ENCODE results near the gene ARHGEF40.
A peak's percentile ranks its signal among the peaks of the same experiment; 100 is the strongest.

ARHGEF40 gene

DNA sequence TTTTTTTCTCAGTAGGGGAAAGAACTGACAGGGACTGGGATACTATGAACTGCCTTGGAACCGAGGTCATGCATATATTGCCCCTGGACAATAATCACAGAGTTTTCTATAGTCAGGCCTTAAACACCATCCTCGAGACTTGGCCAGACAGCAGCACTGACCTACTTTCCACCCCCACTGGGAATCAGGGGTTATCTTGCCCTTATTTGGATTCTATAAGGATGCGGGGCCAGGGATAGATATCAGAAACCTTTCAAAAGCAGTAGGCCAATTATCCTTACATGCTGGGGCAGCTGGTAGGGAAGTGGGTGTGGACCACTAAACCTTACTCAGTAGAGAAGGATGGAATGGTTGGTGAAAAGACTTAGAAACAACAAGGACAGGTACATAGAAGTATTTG is 26.3 kb downstream of the ARHGEF40 start:
- DNase-seq, result no peak

DNA sequence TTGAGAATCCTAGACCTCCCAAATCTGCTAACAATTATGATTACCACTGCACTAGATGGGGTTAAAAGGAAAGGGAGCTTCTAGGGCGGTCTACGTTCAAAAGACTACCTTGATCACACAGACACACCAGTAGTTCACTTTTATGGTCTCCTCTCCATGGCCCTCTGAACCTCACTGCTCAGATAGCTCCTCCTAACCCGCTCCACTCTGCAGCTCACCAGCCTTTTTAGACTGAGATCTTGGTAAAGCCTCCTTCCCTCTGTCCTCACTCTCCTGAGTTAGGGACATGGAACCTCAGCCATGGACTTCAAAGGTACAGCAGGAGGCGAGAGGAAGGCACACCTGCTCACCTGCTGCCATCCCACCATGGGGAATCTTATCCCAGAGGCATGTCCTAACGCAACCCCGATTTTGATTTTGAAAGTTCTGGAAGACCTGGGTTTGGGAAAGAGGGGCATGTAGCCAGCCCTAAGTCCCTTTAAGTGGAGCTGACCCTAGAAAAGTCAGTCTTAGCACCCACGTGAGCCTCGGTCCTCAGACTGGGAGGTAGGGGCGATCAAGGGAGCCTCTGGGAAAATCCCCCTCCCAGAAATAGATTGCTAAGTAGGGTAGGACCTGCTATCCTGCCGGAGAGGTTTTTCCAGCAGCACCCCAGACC is 27.0 kb downstream of the ARHGEF40 start:
- peak in 6 of 51 donors; percentile 18 to 50 (median 38) for DNase-seq

DNA sequence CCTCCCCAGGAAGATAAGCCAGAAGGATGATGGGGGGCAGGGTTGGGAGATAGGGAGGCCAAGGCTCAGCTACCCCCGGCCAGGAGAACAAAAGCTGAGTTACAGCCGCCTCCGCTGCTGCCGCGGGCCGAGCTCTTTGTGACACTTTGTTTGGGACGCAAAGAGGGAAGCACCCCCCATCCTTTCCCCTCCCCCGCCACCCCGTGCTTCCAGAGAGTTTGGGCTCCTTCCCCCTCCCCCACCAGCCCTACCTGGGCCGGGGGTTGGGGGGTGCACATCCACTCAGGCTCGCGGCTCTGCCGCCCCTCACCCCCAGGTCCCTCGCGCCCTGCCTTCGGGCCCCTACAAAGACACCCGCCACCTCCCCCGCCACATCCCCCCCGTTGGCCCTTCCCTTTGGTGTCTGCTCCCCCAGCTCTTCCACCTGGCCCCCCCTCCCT is 27.6 kb downstream of the ARHGEF40 start:
- peak in 16 of 51 donors; percentile 11 to 59 (median 31) for DNase-seq

DNA sequence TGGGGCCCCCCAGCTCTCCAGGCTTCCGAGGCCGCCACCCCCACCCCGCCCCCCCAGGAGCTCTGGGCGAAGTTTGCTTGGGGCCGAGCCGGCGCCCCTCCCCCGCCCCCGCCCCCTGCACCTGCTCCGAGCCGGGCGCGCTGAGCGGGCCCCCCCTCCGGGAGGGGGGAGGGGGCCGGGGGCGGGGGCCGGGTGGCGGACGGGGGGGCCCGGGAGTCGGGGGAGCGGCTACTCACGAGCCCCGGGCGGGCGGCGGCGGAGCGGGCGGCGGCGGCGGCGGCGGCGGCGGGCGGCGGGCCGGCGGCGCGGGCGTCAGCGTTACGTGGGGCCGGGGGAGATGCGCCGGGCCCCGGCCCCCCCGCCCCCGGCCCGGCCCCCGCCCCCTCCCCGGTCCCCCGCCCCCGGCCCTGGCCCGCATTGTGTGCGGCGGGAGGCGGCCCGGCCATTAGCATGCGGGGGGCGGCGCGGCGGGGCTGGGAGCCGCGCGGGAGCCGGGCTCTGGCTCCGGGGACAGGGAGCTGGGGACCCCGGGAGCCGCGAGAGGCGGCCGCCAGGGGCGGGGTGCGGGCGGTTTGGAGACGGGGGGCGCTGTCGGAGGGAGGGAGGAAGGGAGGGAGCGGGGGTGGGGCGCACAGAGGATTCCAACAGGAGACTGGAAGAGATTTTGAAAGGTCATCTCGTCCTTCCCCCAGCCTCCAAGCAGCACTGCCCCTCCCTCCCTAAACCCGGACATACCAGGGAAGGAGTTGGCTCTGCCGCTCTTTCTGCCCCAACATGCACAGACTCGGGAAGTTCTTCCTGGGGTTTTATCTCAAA is 28.2 kb downstream of the ARHGEF40 start, which contains the start of gene ZNF219:
TSS of gene ZNF219 (minus strand) at position 580 of the 816 bp plus-strand sequence. CDS start 5,064 bp downstream, outside the sequence.
- peak in 39 of 51 donors; percentile 12 to 66 (median 40) for DNase-seq

DNA sequence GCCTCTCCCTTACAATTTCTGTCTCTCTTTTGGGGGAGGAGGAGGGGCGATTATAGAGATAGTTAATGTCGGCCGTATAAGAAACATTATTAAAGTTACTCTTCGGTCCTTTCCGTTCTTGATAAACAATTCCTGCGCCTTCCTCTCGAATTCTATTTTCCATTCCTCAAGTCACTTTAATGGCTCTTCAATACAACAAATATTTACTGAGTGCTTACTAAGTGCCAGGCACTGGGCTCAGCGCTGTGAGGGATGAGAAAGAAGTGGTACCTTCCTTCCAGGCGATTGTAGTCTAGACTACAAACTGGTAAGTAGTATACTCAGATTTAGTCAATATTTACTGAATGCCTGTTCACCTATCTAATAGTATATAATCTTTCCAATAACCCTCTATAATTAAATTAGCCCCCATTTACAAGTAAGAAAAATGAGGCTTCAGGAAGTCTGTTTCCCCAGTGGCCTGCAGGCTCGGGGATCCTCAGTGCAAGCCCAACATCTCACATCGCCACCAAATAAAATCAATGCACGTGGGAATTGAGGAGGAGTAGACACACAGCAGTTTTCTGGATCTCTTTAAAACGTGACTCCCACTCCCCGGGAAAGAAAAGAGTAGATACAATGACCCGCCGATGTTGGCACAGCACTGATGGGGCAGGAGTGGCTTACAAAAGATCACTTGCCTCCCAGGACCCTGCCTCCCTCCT is 28.9 kb downstream of the ARHGEF40 start:
- peak in 1 of 51 donors; percentile 6 for DNase-seq

DNA sequence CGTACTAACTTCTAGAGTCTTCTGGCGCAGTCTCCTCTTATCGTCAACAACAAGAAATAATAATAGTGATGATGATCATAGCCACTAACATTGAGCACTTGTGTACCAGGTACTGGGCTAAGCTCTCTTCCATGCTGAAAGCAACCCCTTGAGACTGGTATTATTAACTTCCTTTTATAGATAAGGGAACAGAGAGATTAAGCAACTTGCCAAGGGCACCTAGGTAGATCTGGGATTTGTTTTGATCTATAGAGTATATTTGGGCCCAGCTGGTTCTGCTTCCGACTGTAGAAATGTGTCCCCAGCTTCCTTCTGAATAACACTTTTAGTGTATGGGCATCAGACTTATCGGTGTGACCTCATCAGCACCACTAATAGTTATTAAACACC is 29.5 kb downstream of the ARHGEF40 start:
- DNase-seq, result no peak

DNA sequence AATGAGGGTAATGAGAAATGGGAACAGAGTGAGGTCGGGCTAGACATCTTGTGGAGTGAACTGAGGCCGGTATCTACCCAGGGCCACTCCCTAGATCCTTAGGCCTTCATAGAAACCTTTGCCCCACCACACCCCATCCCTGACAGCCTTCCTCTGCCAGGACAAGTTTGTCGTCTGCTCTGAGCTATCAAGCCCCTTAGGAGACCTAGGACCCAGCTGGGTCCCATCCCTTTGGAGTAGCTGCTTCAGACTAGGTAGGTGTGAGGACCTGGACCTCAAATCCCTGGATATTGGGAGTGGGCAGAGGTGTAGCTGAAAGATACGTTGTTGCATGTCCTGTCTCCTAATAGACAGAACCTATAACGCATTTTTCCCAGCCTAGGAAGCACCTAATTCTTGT is 30.8 kb downstream of the ARHGEF40 start, which contains the start of gene TMEM253:
TSS of gene TMEM253 (plus strand) at position 136 of the 400 bp plus-strand sequence. CDS start 278 bp downstream, outside the sequence.
- no peak for DNase-seq

DNA sequence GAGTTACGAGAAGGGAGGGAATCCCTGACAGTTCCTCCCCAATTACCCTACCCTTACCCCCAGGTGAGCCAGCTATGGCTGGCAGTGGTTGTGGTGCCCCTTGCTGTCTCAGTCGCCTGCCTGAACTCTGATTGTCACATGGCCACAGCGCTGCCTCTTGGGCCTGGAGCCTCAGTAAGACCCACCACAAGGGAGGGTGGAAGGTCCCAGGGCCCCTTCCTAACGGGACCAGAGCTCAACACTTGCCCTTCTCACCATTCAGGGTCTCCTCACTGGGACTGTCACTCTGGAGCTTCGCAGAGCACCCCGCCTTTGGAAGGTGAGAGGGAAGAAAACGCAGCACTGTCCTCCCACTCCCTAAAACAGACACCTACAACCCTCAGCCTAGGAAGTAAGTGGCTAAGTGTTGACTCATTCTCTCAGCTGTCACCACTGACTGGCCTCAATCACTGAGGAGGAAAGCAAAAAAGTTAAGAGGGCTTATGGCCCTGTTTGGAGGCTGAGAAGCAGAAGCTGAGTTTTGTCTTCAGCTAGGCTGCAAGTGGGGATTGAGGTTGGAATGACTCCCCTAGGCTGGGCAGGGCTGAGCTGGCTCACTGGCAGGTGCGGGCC is 31.8 kb downstream of the ARHGEF40 start:
- no peak for DNase-seq

DNA sequence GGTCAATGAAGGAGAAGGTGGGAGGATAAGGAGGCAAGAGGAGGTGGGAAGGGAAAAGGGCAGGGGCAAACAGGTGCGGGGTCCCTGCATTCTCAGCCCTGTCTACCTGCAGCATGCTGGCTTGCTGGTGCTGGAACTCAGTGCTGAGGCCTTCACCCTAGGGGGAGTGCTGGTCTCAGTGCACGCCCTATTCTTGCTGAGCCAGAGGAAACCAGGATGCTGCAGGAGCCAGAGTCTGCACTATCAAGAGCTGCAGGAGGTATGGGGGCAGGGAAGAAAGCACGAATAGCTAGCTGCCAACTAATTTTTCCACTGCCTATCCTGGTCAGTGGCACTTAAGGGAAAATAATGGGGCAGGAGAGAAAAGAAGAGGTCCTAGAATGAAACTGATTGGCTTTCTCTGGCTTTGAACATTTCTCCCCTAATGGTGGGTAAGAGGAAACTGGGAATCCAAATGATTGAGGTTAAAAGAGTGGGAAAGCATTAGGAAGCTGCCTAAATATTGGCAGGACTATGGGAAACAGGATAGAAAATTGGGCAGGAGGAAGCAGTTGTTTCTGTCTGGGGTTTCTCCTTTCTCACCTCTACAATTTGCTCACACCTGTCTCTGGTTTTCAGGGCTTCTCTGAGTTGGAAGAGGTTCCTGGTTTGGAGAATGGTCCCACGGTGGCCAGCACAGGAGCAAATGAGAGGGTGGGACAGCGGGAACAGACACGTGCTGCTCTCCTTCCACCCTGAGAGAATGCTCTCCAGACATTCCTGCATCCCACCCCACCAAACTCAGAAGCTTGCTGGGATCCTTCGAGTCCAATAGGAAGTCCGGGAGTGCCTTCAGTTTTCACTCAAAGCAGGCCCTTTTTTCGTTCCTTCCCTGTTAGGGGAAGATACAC is 32.7 kb downstream of the ARHGEF40 start:
- DNase-seq, result peak in 1 of 51 donors; percentile 53

DNA sequence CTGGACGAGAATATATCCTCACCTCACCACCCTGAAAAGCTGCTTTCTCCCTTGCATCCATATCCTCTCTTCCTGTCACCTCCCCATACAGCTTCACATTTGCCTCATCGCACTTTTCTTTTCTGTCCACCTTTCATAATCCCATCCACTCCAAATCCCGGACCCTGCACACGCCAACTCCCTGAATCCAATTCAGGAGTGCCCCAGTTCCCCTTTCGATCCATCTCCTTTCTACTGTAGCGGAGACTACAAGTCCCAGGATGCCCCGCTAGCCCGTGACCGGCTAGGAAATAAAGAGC is 33.3 kb downstream of the ARHGEF40 start:
- no peak for DNase-seq

DNA sequence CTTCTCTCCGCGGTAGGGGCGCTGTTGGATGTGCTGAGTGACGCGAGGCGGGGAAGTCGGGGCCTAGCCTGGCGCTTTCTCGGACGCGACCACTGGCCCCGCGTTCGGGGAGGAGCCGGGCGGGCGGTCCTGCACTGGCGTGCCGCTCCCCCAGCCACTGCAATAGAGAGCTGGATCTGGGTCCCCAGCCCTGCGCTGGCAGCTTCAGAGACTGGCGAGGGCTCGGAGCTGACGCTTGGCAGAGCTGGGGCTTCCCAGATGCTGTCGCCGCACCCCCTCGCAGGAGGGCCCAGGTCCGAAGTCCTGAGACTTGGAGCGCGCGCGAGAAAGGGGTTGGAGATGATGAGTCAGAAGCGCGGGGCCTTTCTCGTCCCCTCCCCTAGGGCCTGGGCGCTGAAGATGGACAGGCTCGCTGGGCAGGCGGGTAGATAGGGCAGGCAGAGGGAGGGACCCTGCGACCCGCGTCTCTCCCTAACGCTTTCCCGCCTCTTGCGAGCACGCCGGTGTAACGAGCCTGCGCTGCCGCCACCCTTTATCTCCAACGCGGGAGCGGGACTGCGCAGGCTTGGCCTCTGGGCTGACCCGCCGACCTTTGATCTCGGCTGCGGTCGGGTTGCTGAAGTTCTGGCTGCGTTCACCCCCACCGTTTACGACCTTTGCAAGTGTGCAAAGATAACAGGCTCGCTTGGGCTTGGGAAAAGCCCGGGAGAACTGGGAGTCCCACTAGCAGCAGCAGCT is 33.8 kb downstream of the ARHGEF40 start:
- peak; percentile 76 to 99 (median 96) for DNase-seq

DNA sequence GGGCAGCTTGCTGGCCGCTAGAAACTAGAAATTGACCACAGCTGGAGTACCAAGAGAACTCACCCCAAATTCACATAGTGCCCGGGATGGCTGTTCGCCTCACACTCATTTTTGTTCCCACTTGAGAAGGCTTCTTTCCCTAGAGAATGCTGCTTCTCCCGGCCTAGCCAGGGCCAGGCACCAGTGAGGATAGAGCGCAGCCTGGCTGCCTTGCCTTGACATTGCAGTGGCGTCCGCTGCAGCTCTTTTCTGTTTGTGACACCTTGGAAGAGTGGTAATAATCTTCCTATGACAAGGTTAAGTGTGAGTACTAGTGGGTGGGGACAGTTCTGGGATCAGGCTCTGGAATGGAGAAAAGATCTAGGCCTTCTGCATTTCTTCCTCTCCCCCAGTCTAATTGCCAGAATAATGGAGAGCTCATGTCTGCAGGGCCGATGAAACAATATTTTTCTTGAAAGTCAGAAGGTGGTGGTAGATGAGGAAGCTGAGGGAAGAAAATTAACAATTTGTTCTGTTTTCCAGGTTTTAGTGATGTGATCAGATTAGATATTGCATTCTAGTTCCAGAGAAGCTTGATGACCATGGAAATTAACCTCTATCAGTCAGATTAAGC is 34.5 kb downstream of the ARHGEF40 start:
- DNase-seq, result peak in 47 of 51 donors; percentile 27 to 91 (median 68)

DNA sequence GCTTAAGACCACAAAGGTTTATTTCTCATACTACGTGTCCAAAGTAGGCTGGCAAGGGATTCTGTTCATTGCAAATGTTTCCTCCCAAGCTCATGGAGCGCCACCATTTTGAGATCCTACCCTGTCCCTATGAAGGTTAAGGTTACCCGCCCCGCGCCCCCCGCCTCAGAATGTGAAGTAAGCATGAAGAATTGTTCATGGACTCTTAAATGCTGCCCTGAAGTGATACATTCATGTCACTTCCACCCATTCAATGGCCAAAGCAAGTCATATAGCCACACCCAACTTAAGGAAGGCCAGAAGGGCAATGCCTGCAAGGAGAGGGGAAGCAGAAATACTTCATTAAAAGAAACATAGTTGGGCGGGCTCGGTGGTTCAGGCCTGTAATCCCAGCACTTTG is 35.0 kb downstream of the ARHGEF40 start:
- no peak for DNase-seq

DNA sequence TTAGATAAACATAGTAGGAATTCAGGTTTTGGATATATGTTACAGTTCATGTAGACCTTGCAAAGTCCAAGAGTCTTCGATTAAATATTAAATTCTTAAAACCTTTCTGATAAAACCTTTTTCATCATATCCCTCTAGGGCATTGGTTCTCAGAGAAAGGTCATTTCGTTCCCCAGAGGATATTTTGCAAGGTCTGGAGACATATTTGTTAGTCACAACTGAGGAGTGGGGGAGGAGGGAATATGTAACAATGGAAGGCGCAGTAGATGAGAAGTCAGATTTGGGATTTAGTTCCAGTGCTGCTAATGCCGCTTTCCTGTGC is 36.0 kb downstream of the ARHGEF40 start:
- no peak for DNase-seq

DNA sequence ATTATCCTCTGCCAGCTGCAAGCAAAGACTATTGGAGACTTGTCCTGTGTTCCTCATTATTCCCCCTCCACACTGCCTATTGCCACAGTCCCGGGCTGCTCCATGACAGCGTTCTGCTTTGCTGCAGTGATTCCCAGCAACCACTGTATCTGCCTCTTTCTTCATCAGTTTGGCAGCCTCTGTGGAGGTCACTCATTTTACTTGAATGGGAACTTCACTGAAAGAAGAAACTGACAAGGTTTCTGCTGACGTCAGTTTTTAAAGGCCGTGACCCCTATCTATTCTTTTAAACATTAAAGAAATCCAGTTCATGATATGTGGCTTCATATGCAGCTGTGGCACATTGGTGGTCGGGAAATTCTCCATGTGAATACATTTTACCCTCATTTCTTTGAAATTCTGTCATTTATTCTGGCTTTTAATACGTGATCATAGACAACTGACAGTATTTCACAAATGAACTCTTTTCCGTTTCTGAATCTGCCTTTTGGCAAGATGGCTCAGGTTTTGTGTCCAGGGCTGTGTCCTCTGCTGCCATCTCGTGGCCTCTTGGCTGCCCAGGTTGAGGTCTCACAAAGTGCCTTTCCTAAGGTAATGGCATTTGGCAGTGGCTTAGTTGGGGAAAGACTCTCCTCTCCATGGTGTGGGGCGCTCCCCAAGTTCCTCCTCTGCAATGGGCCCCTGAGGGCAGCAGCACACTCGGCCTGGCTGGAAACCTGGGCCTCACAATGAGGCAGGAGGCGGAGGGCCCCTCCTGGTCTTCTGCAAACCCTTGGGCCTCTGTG is 36.6 kb downstream of the ARHGEF40 start:
- peak in 47 of 51 donors; percentile 10 to 82 (median 63) for DNase-seq

DNA sequence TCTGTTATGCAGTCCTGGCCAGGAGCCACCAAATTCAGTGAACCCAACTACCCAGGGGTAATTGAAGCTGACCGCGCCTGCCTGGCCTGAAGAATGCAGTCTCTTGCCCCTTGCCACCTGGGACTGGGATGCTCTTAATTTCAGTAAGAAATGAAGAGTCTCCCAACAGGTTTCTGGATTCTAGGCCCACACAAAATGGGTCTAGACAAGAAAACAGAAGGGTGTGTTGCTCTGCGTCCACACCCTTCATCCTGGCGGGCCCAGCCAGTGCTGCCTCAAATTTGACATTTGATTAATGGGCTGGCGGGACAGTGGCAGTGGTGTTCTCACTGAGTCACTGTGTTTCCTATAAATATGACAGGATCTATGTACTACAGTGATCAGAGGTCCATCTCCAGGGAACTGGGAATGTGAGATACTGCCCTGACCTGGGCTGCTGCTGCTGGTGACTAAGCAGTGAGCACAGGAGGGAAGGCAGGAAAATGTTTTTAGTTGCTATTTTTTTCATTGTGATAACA is 37.2 kb downstream of the ARHGEF40 start:
- DNase-seq, result no peak

DNA sequence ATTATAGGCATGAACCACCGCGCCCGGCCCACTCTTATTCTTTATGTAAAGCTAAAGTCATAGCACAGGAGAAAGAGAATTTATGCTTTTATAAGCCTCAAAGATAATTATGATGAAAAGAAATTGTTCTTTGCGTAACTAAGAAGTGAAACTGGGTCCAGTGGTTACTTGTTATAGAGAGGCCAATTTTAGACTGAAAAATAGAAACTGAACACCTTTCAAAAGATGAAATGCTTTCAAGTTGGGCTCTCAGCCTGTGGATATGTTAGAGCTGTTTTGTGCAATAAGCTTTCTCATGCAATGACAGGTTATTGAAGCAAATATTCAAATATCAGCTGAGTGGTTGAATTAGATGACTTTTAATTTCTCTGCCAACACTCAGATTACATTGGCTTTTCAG is 38.7 kb downstream of the ARHGEF40 start:
- DNase-seq, result no peak

DNA sequence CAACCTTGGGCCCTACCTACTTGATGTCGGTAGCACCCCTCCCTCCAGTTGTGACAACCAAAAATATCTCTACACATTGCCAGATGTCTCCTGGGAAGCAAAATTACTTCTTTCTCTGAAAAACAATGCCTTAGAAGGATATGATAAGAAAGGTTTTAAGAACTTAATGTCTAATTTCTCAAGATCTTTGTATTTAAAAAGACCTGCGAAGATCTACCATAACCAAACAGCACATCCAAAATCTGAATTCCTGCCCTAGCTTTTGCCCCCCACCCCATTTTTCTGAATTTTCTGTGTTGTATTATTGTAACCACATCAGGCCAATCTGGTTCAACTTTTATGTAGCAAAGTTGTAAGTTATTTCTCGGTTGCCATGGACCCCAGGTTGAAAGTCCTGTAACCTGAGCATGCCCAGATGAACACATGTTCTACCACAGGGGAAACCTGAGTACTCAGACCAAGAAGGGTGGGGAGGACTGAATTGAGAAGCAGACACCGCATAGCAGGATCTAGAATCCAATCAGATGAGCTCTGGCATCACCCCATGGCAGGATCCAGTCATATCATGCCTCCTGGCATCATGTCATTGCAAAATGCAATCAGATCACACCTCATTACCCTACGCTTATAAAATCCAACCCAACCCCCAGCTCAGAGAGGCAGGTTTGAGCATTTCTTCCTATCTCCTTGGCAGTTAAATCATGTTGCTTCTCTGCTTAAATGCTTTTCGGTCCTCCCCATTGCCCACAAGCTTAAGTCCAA is 39.5 kb downstream of the ARHGEF40 start:
- no peak for DNase-seq
